Measurements from ENCODE around the gene ANKMY1.

DNA sequence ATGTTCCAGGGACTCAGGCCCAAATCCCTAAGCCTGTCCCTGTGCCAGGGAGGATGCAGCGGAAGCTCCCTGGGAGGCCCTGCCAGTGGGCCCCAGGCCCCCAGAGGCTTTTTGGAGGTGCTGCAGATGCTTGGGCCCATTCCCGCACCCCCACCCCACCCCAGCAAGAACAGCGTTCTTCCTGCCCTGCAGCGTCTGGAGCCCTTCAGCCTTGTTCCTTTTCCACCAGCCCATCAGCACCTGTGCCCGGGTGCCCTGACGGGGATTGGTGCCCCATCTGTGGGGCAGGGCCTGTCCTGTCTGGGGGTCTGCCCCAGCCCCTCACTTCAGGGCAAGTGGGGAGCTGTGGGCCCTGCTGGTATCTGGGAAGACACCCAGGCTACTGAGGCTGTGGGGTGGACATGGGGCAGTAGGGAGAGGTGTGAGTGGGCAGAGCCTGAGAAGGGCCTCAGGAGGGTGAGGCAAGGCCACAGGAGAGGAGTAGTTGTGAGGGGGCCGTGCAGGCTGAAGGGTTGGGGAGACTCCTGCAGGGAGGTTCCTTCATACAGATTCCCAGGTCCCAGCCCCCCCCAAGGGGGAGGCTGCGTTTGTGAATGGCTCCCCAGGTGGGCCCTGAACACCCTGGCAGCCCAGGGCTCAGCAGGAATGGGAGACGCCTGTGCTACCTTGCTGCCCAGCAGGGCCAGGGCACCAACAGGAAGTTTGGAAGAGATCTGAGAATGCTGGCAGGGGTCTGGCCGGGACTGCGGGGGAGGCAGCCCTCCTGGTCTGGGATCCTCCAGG is 12.9 kb upstream of the ANKMY1 start:
- no peak for TF ChIP-seq POLR2A (IDR thresholded peaks at IDR 0.05)
- TF ChIP-seq, protein P1, sequence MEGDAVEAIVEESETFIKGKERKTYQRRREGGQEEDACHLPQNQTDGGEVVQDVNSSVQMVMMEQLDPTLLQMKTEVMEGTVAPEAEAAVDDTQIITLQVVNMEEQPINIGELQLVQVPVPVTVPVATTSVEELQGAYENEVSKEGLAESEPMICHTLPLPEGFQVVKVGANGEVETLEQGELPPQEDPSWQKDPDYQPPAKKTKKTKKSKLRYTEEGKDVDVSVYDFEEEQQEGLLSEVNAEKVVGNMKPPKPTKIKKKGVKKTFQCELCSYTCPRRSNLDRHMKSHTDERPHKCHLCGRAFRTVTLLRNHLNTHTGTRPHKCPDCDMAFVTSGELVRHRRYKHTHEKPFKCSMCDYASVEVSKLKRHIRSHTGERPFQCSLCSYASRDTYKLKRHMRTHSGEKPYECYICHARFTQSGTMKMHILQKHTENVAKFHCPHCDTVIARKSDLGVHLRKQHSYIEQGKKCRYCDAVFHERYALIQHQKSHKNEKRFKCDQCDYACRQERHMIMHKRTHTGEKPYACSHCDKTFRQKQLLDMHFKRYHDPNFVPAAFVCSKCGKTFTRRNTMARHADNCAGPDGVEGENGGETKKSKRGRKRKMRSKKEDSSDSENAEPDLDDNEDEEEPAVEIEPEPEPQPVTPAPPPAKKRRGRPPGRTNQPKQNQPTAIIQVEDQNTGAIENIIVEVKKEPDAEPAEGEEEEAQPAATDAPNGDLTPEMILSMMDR (IDR thresholded peaks at IDR 0.05) = no peak
